ENCODE data around the gene PIK3C2G.

GRCh38 chr12:18217966-18218365 is 43.4 kb upstream of the PIK3C2G start:
- TF ChIP-seq, protein P1, sequence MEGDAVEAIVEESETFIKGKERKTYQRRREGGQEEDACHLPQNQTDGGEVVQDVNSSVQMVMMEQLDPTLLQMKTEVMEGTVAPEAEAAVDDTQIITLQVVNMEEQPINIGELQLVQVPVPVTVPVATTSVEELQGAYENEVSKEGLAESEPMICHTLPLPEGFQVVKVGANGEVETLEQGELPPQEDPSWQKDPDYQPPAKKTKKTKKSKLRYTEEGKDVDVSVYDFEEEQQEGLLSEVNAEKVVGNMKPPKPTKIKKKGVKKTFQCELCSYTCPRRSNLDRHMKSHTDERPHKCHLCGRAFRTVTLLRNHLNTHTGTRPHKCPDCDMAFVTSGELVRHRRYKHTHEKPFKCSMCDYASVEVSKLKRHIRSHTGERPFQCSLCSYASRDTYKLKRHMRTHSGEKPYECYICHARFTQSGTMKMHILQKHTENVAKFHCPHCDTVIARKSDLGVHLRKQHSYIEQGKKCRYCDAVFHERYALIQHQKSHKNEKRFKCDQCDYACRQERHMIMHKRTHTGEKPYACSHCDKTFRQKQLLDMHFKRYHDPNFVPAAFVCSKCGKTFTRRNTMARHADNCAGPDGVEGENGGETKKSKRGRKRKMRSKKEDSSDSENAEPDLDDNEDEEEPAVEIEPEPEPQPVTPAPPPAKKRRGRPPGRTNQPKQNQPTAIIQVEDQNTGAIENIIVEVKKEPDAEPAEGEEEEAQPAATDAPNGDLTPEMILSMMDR (IDR thresholded peaks at IDR 0.05; ENCODE audit: insufficient read depth, low read length) = no peak
- TF ChIP-seq POLR2AphosphoS5 (IDR thresholded peaks at IDR 0.05; ENCODE audit: low read depth) (no peak), GABPA (IDR thresholded peaks at IDR 0.05; ENCODE audit: low read depth) (no peak)

All from HL-60 (cell line).